Activated naive CD4-positive, alpha-beta T cell treated with anti-CD3 and anti-CD28 coated beads, Interleukin-2, amount 50 U/mL, for 72 hours (primary cell): ENCODE data around the gene ZNF789. TPM values are rescaled to one million over a fixed set of nuclear protein-coding genes. Genes with fewer than 3 reads are reported as not detected.
"Not testable (repeated sequence)": the region's sequence is repeated elsewhere in the genome, so short reads cannot be mapped to it uniquely, and the experiment has no call there.

Experiments used
- ATAC-seq, 2 donors: fragments of 150-1000 bp; cut with Tn5 transposase; 2 replicates each; pipeline ENCODE4 v1.10.0; 2021; ENCODE audit warnings: mild to moderate bottlenecking in 2 of 2, moderate library complexity in 2 of 2
- DNase-seq, 2 donors: peaks; one replicate each; pipeline ENCODE4 v3.0.0; 2021 to 2022; ENCODE audit warnings: low spot score in 2 of 2
- H3K27ac Mint-ChIP-seq, 2 donors: one replicate each; pipeline ENCODE4 v1.8.0; 2022; ENCODE audit warnings: mild to moderate bottlenecking in 2 of 2, mixed read lengths in 2 of 2
- H3K36me3 Mint-ChIP-seq, 2 donors: one replicate each; pipeline ENCODE4 v1.8.0; 2022; ENCODE audit warnings: mixed read lengths in 2 of 2
- H3K9me3 Mint-ChIP-seq, 2 donors: one replicate each; pipeline ENCODE4 v1.8.0; 2022; ENCODE audit warnings: mixed read lengths in 2 of 2
- total RNA-seq, 2 donors: library from RNA; stranded (reverse); gene quantifications; one replicate each; pipeline ENCODE4 v1.2.3, GENCODE V29; 2022

Gene ZNF789
- total RNA-seq, 2 donors from 2014 or later, result 21.5 to 49.7 TPM

- Mint-ChIP-seq H3K36me3 (peaks cover 23 to 65% of the 10 kb centered on the region in 2 donors), H3K27ac (no peak overlapping the region), H3K9me3 (peaks cover 16 to 17% of the 10 kb centered on the region in 2 donors)
- ATAC-seq (peak; percentile 16 to 18), DNase-seq (no peak)
These were observed 18.2 kb downstream of the ZNF789 start for GRCh38 chr7:99490878-99491277.

- ATAC-seq (no peak), DNase-seq (no peak)
- peak overlapping the region in 1 of 2 donors; percentile 48 for H3K27ac Mint-ChIP-seq
- peaks cover 44 to 74% of the 10 kb centered on the region in 2 donors for H3K36me3 Mint-ChIP-seq
- H3K9me3 Mint-ChIP-seq, result peaks cover 16 to 17% of the 10 kb centered on the region in 2 donors
These were observed 21.1 kb downstream of the ZNF789 start for GRCh38 chr7:99493823-99494222.

GRCh38 chr7:99497766-99498545 is 25.3 kb downstream of the ZNF789 start:
- ATAC-seq (no peak), DNase-seq (no peak)
- H3K27ac Mint-ChIP-seq, result peak overlapping the region in 1 of 2 donors; percentile 100
- H3K36me3 Mint-ChIP-seq, result peaks cover 69 to 74% of the 10 kb centered on the region in 2 donors
- peaks cover 19 to 21% of the 10 kb centered on the region in 2 donors for H3K9me3 Mint-ChIP-seq

GRCh38 chr7:99498546-99498944 is 25.9 kb downstream of the ZNF789 start:
- DNase-seq (no peak), ATAC-seq (no peak)
- H3K9me3 Mint-ChIP-seq, result peaks cover 16 to 17% of the 10 kb centered on the region in 2 donors
- peak overlapping the region; percentile 99 to 100 for H3K27ac Mint-ChIP-seq
- peaks cover 63 to 69% of the 10 kb centered on the region in 2 donors for H3K36me3 Mint-ChIP-seq

- ATAC-seq (peak; percentile 42 to 64), DNase-seq (no peak)
- peaks cover 8 to 9% of the 10 kb centered on the region in 2 donors for H3K9me3 Mint-ChIP-seq
- peak overlapping the region; percentile 99 to 100 for H3K27ac Mint-ChIP-seq
- peaks cover 55 to 61% of the 10 kb centered on the region in 2 donors for H3K36me3 Mint-ChIP-seq
These were observed 26.7 kb downstream of the ZNF789 start for GRCh38 chr7:99499371-99499720.

GRCh38 chr7:99499721-99500636 is 27.3 kb downstream of the ZNF789 start, which contains the start of gene ZNF394:
ZNF394 (minus strand) TSS chr7:99500281; CDS start chr7:99500093, 188 bp downstream.
- Mint-ChIP-seq H3K36me3 (peaks cover 49 to 54% of the 10 kb centered on the region in 2 donors), H3K27ac (peak within 1 kb of the TSS; percentile 99 to 100), H3K9me3 (peaks cover 7% of the 10 kb centered on the region in 2 donors)
- DNase-seq, result peak; percentile 86 to 88
- peak; percentile 54 to 56 for ATAC-seq

GRCh38 chr7:99500637-99501009 is 27.9 kb downstream of the ZNF789 start:
- Mint-ChIP-seq H3K36me3 (peaks cover 53 to 54% of the 10 kb centered on the region in 2 donors), H3K9me3 (peaks cover 7% of the 10 kb centered on the region in 2 donors), H3K27ac (peak overlapping the region; percentile 99 to 100)
- ATAC-seq (no peak), DNase-seq (no peak)

- H3K9me3 Mint-ChIP-seq, DNase-seq, ATAC-seq, H3K27ac Mint-ChIP-seq: not testable (repeated sequence)
- peaks cover 49 to 57% of the 10 kb centered on the region in 2 donors for H3K36me3 Mint-ChIP-seq
These were observed 28.5 kb downstream of the ZNF789 start for GRCh38 chr7:99501236-99501635.

GRCh38 chr7:99504281-99504602 is 31.6 kb downstream of the ZNF789 start:
- peaks cover 7% of the 10 kb centered on the region in 2 donors for H3K9me3 Mint-ChIP-seq
- ATAC-seq, result peak; percentile 88
- peaks cover 30 to 40% of the 10 kb centered on the region in 2 donors for H3K36me3 Mint-ChIP-seq
- DNase-seq, result no peak
- peak overlapping the region; percentile 89 to 99 for H3K27ac Mint-ChIP-seq

- ATAC-seq (peak; percentile 83 to 88), DNase-seq (peak; percentile 95 to 97)
- H3K27ac Mint-ChIP-seq, result peak within 1 kb of the TSS; percentile 89 to 99
- peaks cover 7% of the 10 kb centered on the region in 2 donors for H3K9me3 Mint-ChIP-seq
- peaks cover 25 to 35% of the 10 kb centered on the region in 2 donors for H3K36me3 Mint-ChIP-seq
These were observed 32.1 kb downstream of the ZNF789 start, which contains the start of gene ZKSCAN5 for GRCh38 chr7:99504603-99505323. ZKSCAN5 (plus strand) TSS chr7:99504662; CDS start chr7:99506045, 1,383 bp downstream.

- ATAC-seq (no peak), DNase-seq (no peak)
- Mint-ChIP-seq H3K9me3 (peaks cover 7% of the 10 kb centered on the region in 2 donors), H3K27ac (peak overlapping the region; percentile 89 to 99), H3K36me3 (peaks cover 20 to 30% of the 10 kb centered on the region in 2 donors)
These were observed 32.6 kb downstream of the ZNF789 start for GRCh38 chr7:99505324-99505662.

GRCh38 chr7:99514050-99514449 is 41.4 kb downstream of the ZNF789 start:
- no peak for ATAC-seq
- Mint-ChIP-seq H3K27ac (no peak overlapping the region), H3K9me3 (no peaks in the 10 kb centered on the region), H3K36me3 (peaks cover 8 to 15% of the 10 kb centered on the region in 2 donors)
- no peak for DNase-seq

GRCh38 chr7:99521399-99521798 is 48.7 kb downstream of the ZNF789 start:
- H3K27ac Mint-ChIP-seq, result no peak overlapping the region
- no peak for DNase-seq
- peaks cover 12 to 28% of the 10 kb centered on the region in 2 donors for H3K36me3 Mint-ChIP-seq
- no peak for ATAC-seq
- H3K9me3 Mint-ChIP-seq, result no peaks in the 10 kb centered on the region

- Mint-ChIP-seq H3K9me3 (peaks cover 6 to 8% of the 10 kb centered on the region in 2 donors), H3K27ac (peak overlapping the region in 1 of 2 donors; percentile 52), H3K36me3 (peaks cover 36 to 53% of the 10 kb centered on the region in 2 donors)
- no peak for DNase-seq
- ATAC-seq, result peak in 1 of 2 donors; percentile 47
These were observed 53.2 kb downstream of the ZNF789 start for GRCh38 chr7:99525713-99526440.

- Mint-ChIP-seq H3K9me3 (peaks cover 29 to 36% of the 10 kb centered on the region in 2 donors), H3K27ac (no peak overlapping the region), H3K36me3 (peaks cover 60 to 82% of the 10 kb centered on the region in 2 donors)
- DNase-seq, result no peak
- no peak for ATAC-seq
These were observed 58.7 kb downstream of the ZNF789 start for GRCh38 chr7:99531354-99531765.

- H3K36me3 Mint-ChIP-seq, result peaks cover 51 to 57% of the 10 kb centered on the region in 2 donors
- ATAC-seq, result no peak
- no peak overlapping the region for H3K27ac Mint-ChIP-seq
- peaks cover 31 to 42% of the 10 kb centered on the region in 2 donors for H3K9me3 Mint-ChIP-seq
- no peak for DNase-seq
These were observed 63.0 kb downstream of the ZNF789 start for GRCh38 chr7:99535667-99536066.
